PC-3 (cell line): ENCODE measurements around the gene ABCB8. TPM values are rescaled to one million over a fixed set of nuclear protein-coding genes. Genes with fewer than 3 reads are reported as not detected.

ENCODE experiments used
- ATAC-seq: fragments of 200-7000 bp; cut with Tn5 transposase; 2 replicates; pipeline ENCODE4 v1.9.1; 2020; ENCODE audit warnings: mild to moderate bottlenecking, moderate library complexity
- BruUV-seq: library from RNA; stranded (reverse); fragments of 400-500 nt; replicated peaks from 2 replicates; lab custom pipeline; 2021; lab: Mats Ljungman, UMichigan
- CTCF ChIA-PET: fragments of 300-600 bp; sonication (Branson Sonifier 250); formaldehyde crosslinking; loops from one replicate; lab custom pipeline; 2022; ENCODE audit warnings: antibody characterized with exemption; lab: Charles Lee
- POLR2A ChIA-PET: fragments of 300-600 bp; sonication (Branson Sonifier 250); formaldehyde crosslinking; loops from one replicate; lab custom pipeline; 2022; ENCODE audit warnings: antibody characterized with exemption; ENCODE audit not compliant: unreplicated experiment; lab: Charles Lee
- DNase-seq: peaks from one replicate; pipeline ENCODE4 v3.0.0-alpha.2; 2015
- H2AFZ ChIP-seq: fragments of 300-600 bp; sonication (generic); 2 replicates; pipeline ENCODE4 v1.6.0; 2016; ENCODE audit warnings: antibody characterized with exemption, low read length
- H3F3A ChIP-seq: fragments of 300-600 bp; sonication (generic); one replicate; pipeline ENCODE4 v1.6.0; 2017; ENCODE audit warnings: antibody characterized with exemption, low read length, control low read depth, mild to moderate bottlenecking; ENCODE audit not compliant: unreplicated experiment
- H3K27ac ChIP-seq: fragments of 300-600 bp; sonication (generic); 2 replicates; pipeline ENCODE4 v1.5.1; 2016; ENCODE audit warnings: mild to moderate bottlenecking, low read length
- H3K27me3 ChIP-seq: fragments of 300-600 bp; sonication (generic); 2 replicates; pipeline ENCODE4 v1.6.1; 2016; ENCODE audit warnings: low read length, mixed read lengths
- H3K36me3 ChIP-seq: fragments of 300-600 bp; sonication (generic); 2 replicates; pipeline ENCODE4 v1.6.1; 2016; ENCODE audit warnings: low read depth, mixed run types, low read length, mixed read lengths
- H3K4me1 ChIP-seq: fragments of 300-600 bp; sonication (generic); 2 replicates; pipeline ENCODE4 v1.5.1; 2016; ENCODE audit warnings: low read length; ENCODE audit not compliant: insufficient read depth
- H3K4me2 ChIP-seq: fragments of 300-600 bp; sonication (generic); 2 replicates; pipeline ENCODE4 v1.6.0; 2016; ENCODE audit warnings: low read length
- H3K4me3 ChIP-seq: fragments of 300-600 bp; sonication (generic); 2 replicates; pipeline ENCODE4 v1.5.1; 2016; ENCODE audit warnings: mild to moderate bottlenecking, low read length, mixed read lengths
- H3K79me2 ChIP-seq: fragments of 300-600 bp; sonication (generic); 2 replicates; pipeline ENCODE4 v1.6.1; 2017; ENCODE audit warnings: low read length, mixed read lengths
- H3K9ac ChIP-seq: fragments of 300-600 bp; sonication (generic); 2 replicates; pipeline ENCODE4 v1.6.0; 2016; ENCODE audit warnings: mild to moderate bottlenecking, low read length
- H3K9me2 ChIP-seq: fragments of 300-600 bp; sonication (generic); replicated peaks from 2 replicates; pipeline ENCODE4 v1.6.1; 2016; ENCODE audit warnings: mixed run types, low read length, mixed read lengths
- H3K9me3 ChIP-seq: fragments of 300-600 bp; sonication (generic); 2 replicates; pipeline ENCODE4 v1.6.1; 2016; ENCODE audit warnings: low read length, mixed read lengths
- H4K20me1 ChIP-seq: fragments of 300-600 bp; sonication (generic); 2 replicates; pipeline ENCODE4 v1.6.1; 2016; ENCODE audit warnings: low read length, mixed read lengths
- EZH2 ChIP-seq: fragments of 300-600 bp; sonication (generic); IDR thresholded peaks from one replicate; pipeline ENCODE4 v1.6.1; 2017; ENCODE audit warnings: antibody characterized with exemption, mild to moderate bottlenecking, low read length; ENCODE audit not compliant: unreplicated experiment
- EZH2phosphoT487 ChIP-seq: fragments of 300-600 bp; sonication (generic); IDR thresholded peaks from 2 replicates; pipeline ENCODE4 v1.6.1; 2018; ENCODE audit warnings: mild to moderate bottlenecking, antibody characterized with exemption, low read length, borderline replicate concordance
- intact Hi-C: fragments of 100-400 bp; cut with micrococcal nuclease; formaldehyde crosslinking; loops from 2 replicates; pipeline ENCODE4 v1.9.0; 2023
- total RNA-seq: library from RNA; depleted of rRNA; stranded (reverse); fragments of >200 nt; gene quantifications from 2 replicates; pipeline ENCODE4 v1.2.3, GENCODE V29; 2014
- TF ChIP-seq, protein P1 (sequence below): fragments of 300-600 bp; sonication (generic); conservative IDR thresholded peaks from 2 replicates; pipeline ENCODE4 v1.5.1; 2017; ENCODE audit warnings: antibody characterized with exemption, low read depth, mild to moderate bottlenecking, low read length

Gene ABCB8
- total RNA-seq, 1 experiment from 2014 or later: 58.4 TPM

DNA sequence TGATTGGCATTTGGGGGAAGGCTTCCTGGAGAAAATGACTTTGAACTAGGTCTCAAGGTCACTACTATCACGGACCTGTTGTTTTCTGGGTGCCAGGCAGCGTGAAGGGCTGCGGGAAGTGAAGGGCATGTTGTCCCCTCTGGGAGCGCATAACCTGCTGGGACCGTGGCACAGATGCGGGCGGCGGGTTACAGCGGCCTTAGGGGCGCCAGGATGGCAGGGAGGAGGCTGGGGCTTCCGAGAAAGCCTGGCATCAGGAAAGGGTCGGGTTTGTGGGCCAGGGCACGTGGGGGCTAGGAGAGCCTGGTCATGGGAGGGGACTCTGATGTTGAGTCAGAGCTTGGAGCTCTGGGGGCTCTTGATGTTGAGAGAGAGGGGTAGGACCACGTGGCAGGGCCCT, 37.3 kb downstream of the ABCB8 start:
- ChIA-PET POLR2A (no interaction called here), CTCF (no interaction called here)
- DNase-seq (no peak), ATAC-seq (no peak)
- Histone ChIP-seq H3K27me3 (no peaks in the 10 kb centered on the region), H3K79me2 (peaks cover 29% of the 10 kb centered on the region), H3K4me3 (no peak overlapping the region), H2AFZ (no peak overlapping the region), H3K9me3 (no peaks in the 10 kb centered on the region), H3K9me2 (no peaks in the 10 kb centered on the region), H4K20me1 (no peaks in the 10 kb centered on the region), H3K27ac (no peak overlapping the region), H3K9ac (no peak overlapping the region), H3F3A (no peaks in the 10 kb centered on the region), H3K4me2 (no peak overlapping the region), H3K4me1 (peaks cover 29% of the 10 kb centered on the region), H3K36me3 (peaks cover 28% of the 10 kb centered on the region)
- no peak for TF ChIP-seq EZH2phosphoT487
- TF ChIP-seq, protein P1, sequence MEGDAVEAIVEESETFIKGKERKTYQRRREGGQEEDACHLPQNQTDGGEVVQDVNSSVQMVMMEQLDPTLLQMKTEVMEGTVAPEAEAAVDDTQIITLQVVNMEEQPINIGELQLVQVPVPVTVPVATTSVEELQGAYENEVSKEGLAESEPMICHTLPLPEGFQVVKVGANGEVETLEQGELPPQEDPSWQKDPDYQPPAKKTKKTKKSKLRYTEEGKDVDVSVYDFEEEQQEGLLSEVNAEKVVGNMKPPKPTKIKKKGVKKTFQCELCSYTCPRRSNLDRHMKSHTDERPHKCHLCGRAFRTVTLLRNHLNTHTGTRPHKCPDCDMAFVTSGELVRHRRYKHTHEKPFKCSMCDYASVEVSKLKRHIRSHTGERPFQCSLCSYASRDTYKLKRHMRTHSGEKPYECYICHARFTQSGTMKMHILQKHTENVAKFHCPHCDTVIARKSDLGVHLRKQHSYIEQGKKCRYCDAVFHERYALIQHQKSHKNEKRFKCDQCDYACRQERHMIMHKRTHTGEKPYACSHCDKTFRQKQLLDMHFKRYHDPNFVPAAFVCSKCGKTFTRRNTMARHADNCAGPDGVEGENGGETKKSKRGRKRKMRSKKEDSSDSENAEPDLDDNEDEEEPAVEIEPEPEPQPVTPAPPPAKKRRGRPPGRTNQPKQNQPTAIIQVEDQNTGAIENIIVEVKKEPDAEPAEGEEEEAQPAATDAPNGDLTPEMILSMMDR: no peak
- TF ChIP-seq EZH2: no peak
- no TSS peak for BruUV-seq
- intact Hi-C loops: no loop called here

DNA sequence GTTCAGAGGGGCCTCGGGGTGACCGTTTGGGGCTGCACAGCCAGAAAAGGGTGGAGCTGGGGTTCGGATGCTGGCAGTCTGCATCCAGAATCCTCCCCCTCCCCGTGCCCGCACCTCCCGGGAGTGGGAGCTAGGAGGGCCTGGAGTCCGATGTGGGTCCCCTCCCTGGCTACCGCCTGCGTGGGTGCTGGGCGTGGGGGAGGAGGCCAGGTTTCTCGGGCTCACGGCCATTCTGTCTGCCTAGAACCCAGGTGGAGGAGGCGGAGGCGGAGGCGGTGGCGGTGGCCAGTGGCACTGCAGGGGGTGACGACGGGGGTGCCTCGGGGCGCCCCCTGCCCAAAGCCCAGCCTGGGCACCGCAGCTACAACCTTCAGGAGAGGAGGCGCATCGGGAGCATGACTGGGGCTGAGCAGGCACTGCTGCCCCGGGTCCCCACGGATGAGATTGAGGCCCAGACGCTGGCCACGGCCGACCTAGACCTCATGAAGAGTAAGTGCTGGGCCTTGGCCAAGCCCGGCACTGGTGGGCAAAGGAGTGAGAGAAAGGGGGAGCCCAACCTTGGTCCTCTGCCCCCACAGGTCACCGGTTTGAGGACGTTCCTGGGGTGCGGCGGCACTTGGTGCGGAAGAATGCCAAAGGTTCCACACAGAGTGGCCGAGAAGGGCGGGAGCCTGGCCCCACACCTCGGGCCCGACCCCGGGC, 38.2 kb downstream of the ABCB8 start:
- TF ChIP-seq EZH2: no peak
- no peak for TF ChIP-seq EZH2phosphoT487
- TF ChIP-seq, protein P1: no peak
- POLR2A ChIA-PET: no interaction called here
- peaks cover 28% of the 10 kb centered on the region for H3K36me3 ChIP-seq
- no peaks in the 10 kb centered on the region for H4K20me1 ChIP-seq
- H3K9me2 ChIP-seq: no peaks in the 10 kb centered on the region
- H3K9ac ChIP-seq: no peak overlapping the region
- no peak overlapping the region for H3K4me2 ChIP-seq
- DNase-seq (no peak), ATAC-seq (no peak)
- H2AFZ ChIP-seq: no peak overlapping the region
- no peak overlapping the region for H3K27ac ChIP-seq
- H3K27me3 ChIP-seq: no peaks in the 10 kb centered on the region
- no peak overlapping the region for H3K4me3 ChIP-seq
- no peaks in the 10 kb centered on the region for H3F3A ChIP-seq
- peaks cover 20% of the 10 kb centered on the region for H3K79me2 ChIP-seq
- no TSS peak for BruUV-seq
- H3K4me1 ChIP-seq: peaks cover 19% of the 10 kb centered on the region
- no peaks in the 10 kb centered on the region for H3K9me3 ChIP-seq
- CTCF ChIA-PET: no interaction called here
- intact Hi-C loops: no loop called here

DNA sequence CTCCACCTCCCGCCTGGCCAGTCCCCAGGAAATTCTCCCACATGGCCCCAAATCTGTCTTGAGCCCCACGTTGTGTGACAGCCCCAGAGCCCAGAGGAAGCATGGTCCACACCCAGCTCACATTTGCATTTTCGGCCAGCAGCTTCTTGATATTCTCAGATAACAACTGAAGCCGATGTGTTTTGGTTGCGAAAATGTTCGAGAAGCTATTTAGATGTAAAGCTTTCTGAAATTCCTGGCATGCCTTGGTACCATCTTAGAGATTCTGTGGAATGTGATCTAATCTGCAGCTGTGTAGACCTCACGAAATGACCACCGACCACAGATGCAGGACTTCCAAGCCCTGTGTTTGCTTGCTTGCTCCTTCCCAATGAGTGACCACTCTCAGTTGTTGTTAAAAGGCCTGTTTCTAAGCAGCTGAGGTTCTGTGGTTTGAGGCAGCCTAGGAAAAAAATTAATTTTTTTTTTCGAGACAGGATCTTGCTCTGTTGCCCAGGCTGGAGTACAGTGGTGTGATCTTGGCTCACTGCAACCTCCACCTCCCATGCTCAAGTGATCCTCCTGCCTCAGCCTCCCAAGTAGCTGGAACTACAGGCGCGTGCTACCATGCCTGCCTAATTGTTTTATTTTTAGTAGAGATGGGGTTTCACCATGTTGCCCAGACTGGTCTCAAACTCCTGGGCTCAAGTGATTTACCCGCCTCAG, 40.0 kb downstream of the ABCB8 start:
- no TSS peak for BruUV-seq
- no peak overlapping the region for H3K27ac ChIP-seq

More for the DNA sequence above, 40.0 kb downstream of the ABCB8 start:
- no peak for TF ChIP-seq EZH2phosphoT487
- TF ChIP-seq, protein P1: no peak
- TF ChIP-seq EZH2: no peak
- Histone ChIP-seq H3K9ac (no peak overlapping the region), H3K79me2 (peaks cover 11% of the 10 kb centered on the region), H2AFZ (no peak overlapping the region), H3K9me3 (no peaks in the 10 kb centered on the region), H3F3A (no peaks in the 10 kb centered on the region), H4K20me1 (no peaks in the 10 kb centered on the region), H3K9me2 (no peaks in the 10 kb centered on the region), H3K36me3 (peaks cover 30% of the 10 kb centered on the region), H3K27me3 (no peaks in the 10 kb centered on the region), H3K4me1 (peaks cover 3% of the 10 kb centered on the region; the same call in 1 of the 2 replicates), H3K4me3 (no peak overlapping the region), H3K4me2 (no peak overlapping the region)
- POLR2A ChIA-PET: no interaction called here
- no peak for ATAC-seq
- intact Hi-C loops: no loop called here
- no peak for DNase-seq
- CTCF ChIA-PET: no interaction called here
